ENCODE data around the gene ADRB2. TPM values are rescaled to one million over a fixed set of nuclear protein-coding genes. Genes with fewer than 3 reads are reported as not detected.

The ADRB2 gene
- total RNA-seq, 2 experiments from 2014 or later = 0.81 to 0.98 TPM

DNA sequence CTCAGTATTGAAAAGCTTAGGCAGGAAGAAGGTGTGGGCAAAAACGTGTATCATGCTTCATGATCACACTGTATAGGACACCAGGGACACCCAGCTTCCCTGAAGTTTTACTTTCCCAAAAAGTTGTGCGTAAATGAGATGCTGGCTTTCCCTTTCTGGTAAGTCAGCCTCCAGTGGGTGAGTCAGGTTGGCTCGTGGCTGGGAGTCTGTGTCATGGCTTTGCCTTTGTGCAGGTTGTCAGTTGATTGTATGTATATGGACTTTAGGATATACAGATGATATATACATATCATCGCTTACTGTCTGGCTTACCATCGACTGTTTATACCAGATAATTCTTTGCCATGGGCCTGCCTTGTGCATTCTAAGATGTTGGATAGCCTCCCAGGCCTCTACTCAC is 34.2 kb downstream of the ADRB2 start:
- H3K36me3 Mint-ChIP-seq (ENCODE audit: low read depth) = no peaks in the 10 kb centered on the region
- CTCF ChIA-PET = interaction anchor here (2.2 to 2.5 kb wide), 2 partner anchors 10 to 98 kb away, joined by 6 to 8 read pairs; no protein-coding TSS in a partner anchor
- H3K4me3 Mint-ChIP-seq = no peak overlapping the region
- TF ChIP-seq, protein P1, sequence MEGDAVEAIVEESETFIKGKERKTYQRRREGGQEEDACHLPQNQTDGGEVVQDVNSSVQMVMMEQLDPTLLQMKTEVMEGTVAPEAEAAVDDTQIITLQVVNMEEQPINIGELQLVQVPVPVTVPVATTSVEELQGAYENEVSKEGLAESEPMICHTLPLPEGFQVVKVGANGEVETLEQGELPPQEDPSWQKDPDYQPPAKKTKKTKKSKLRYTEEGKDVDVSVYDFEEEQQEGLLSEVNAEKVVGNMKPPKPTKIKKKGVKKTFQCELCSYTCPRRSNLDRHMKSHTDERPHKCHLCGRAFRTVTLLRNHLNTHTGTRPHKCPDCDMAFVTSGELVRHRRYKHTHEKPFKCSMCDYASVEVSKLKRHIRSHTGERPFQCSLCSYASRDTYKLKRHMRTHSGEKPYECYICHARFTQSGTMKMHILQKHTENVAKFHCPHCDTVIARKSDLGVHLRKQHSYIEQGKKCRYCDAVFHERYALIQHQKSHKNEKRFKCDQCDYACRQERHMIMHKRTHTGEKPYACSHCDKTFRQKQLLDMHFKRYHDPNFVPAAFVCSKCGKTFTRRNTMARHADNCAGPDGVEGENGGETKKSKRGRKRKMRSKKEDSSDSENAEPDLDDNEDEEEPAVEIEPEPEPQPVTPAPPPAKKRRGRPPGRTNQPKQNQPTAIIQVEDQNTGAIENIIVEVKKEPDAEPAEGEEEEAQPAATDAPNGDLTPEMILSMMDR (IDR thresholded peaks at IDR 0.05) = no peak
- H3K27ac Mint-ChIP-seq = no peak overlapping the region
- peaks cover 12% of the 10 kb centered on the region for H3K4me1 Mint-ChIP-seq (ENCODE audit: low read depth)
- H3K9me3 Mint-ChIP-seq = no peaks in the 10 kb centered on the region
- POLR2A ChIA-PET = no interaction called here
- ATAC-seq (no peak), DNase-seq (no peak)
- intact Hi-C loops (cut with micrococcal nuclease) = no loop called here
- no peaks in the 10 kb centered on the region for H3K27me3 Mint-ChIP-seq

DNA sequence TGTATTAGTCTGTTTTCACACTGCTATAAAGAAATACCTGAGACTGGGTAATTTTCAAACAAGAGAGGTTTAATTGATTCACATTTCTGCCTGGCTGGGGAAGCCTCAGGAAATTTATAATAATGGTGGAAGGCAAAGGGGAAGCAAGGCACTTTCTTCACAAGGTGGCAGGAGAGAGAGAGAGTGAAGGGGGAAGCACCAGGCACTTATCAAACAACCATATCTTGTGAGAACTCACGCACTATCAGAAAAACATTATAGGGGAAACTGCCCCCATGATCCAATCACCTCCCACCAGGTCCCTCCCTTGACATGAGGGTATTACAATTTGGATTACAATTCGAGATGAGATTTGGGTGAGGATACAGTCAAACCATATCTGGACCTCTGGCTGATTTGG is 34.7 kb downstream of the ADRB2 start:
- Mint-ChIP-seq H3K27me3 (no peaks in the 10 kb centered on the region), H3K36me3 (ENCODE audit: low read depth) (no peaks in the 10 kb centered on the region), H3K4me3 (no peak overlapping the region), H3K27ac (no peak overlapping the region), H3K4me1 (ENCODE audit: low read depth) (peaks cover 11% of the 10 kb centered on the region), H3K9me3 (no peaks in the 10 kb centered on the region)
- intact Hi-C loops (cut with micrococcal nuclease) = no loop called here
- CTCF ChIA-PET = interaction anchor here (1.0 to 2.5 kb wide), 4 partner anchors 10 to 174 kb away, joined by 3 to 8 read pairs (median 6); no protein-coding TSS in a partner anchor
- ATAC-seq (no peak), DNase-seq (no peak)
- TF ChIP-seq, protein P1 (IDR thresholded peaks at IDR 0.05) = no peak
- POLR2A ChIA-PET = no interaction called here

- no peak overlapping the region for H3K4me3 Mint-ChIP-seq
- ATAC-seq (no peak), DNase-seq (no peak)
- ChIA-PET CTCF (interaction anchor here (0.7 to 2.5 kb wide), 4 partner anchors 96 to 173 kb away, joined by 3 to 8 read pairs (median 5); no protein-coding TSS in a partner anchor), POLR2A (no interaction called here)
- H3K36me3 Mint-ChIP-seq (ENCODE audit: low read depth) = no peaks in the 10 kb centered on the region
- H3K27me3 Mint-ChIP-seq = no peaks in the 10 kb centered on the region
- intact Hi-C loops (cut with micrococcal nuclease) = no loop called here
- H3K27ac Mint-ChIP-seq = no peak overlapping the region
- peaks cover 5% of the 10 kb centered on the region for H3K4me1 Mint-ChIP-seq (ENCODE audit: low read depth)
- TF ChIP-seq, protein P1 (IDR thresholded peaks at IDR 0.05) = no peak
- H3K9me3 Mint-ChIP-seq = no peaks in the 10 kb centered on the region
Observed at GRCh38 chr5:148861696-148862095, 35.3 kb downstream of the ADRB2 start.

DNA sequence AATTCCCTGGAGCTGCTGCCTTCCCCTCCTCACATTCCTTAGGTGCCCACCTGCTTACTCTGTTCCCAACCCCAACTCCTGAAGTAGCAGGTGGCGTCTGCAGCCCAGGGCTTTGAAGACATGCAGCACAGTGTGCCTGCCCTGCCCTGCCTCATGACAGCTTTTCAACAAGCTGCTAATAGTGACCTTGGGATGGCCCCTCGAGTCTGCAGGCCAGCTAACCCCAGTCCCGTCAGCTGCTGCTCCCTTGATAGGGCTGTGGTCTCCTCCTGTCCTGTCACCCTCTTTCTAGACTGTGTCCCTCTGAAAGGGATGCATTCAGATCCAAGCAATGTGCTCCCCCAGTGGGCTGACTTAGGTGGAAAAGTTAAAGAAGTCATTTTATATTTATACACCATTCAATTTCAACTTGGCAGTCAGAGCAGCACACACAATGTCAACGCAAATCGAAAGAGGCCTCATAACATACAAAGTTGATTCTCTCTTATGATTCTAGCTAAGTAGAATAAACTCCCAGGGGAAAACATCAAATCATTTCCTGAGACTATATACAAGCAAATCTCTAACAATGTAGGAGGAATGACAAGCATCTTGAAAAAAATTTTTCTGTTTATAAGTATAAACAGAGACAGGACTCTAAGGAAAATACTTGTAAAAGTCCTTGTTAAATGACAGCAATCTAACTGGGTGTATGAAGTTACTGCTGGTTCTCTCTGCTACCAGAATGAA is 37.9 kb downstream of the ADRB2 start:
- ChIA-PET CTCF (no interaction called here), POLR2A (interaction anchor here (0.6 kb wide), 1 partner anchor 405 kb away, joined by 3 read pairs; no protein-coding TSS in a partner anchor)
- Mint-ChIP-seq H3K4me3 (no peak overlapping the region), H3K27me3 (no peaks in the 10 kb centered on the region), H3K9me3 (no peaks in the 10 kb centered on the region), H3K4me1 (ENCODE audit: low read depth) (peaks cover 7% of the 10 kb centered on the region), H3K36me3 (ENCODE audit: low read depth) (no peaks in the 10 kb centered on the region), H3K27ac (no peak overlapping the region)
- DNase-seq (no peak), ATAC-seq (no peak)
- TF ChIP-seq, protein P1 (IDR thresholded peaks at IDR 0.05) = no peak
- intact Hi-C loops (cut with micrococcal nuclease) = no loop called here

GRCh38 chr5:148866024-148866423 is 39.6 kb downstream of the ADRB2 start:
- H3K27me3 Mint-ChIP-seq = no peaks in the 10 kb centered on the region
- no peaks in the 10 kb centered on the region for H3K36me3 Mint-ChIP-seq (ENCODE audit: low read depth)
- H3K27ac Mint-ChIP-seq = no peak overlapping the region
- no peaks in the 10 kb centered on the region for H3K9me3 Mint-ChIP-seq
- POLR2A ChIA-PET = no interaction called here
- intact Hi-C loops (cut with micrococcal nuclease) = no loop called here
- peaks cover 3% of the 10 kb centered on the region for H3K4me1 Mint-ChIP-seq (ENCODE audit: low read depth)
- ATAC-seq (no peak), DNase-seq (no peak)
- CTCF ChIA-PET = no interaction called here
- TF ChIP-seq, protein P1 (IDR thresholded peaks at IDR 0.05) = no peak
- H3K4me3 Mint-ChIP-seq = no peak overlapping the region
